ENCODE measurements around the gene SLC25A44. TPM values are rescaled to one million over a fixed set of nuclear protein-coding genes. Genes with fewer than 3 reads are reported as not detected.

Gene SLC25A44
- total and polyA plus RNA-seq, 2 of the 8 experiments (the other 6 are each of a cell fraction or from before 2014, with no cell fraction given) = 23.4 to 32.1 TPM

DNA sequence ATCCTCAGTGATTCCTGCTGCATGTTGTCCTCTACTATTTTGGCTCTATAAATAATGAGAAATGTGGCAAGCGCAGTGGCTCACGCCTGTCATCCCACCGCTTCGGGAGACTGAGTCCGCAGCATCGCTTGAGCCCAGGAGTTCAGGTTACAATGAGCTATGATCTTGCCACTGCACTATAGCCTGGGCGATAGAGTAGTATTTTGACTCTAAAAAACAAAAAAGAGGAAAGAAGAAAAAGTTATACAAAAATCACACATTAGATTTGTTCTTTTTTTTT lies 756 bp upstream of the SLC25A44 start:
- Histone ChIP-seq H4K91ac (replicated peaks; ENCODE audit: insufficient read length, low read length) (peak overlapping the region; percentile 75), H3K23ac (ENCODE audit: insufficient read length) (no peak overlapping the region), H2BK5ac (ENCODE audit: low read depth, low read length) (peak overlapping the region; percentile 90), H2BK20ac (ENCODE audit: low read length) (no peak overlapping the region), H3K14ac (ENCODE audit: insufficient read length) (no peak overlapping the region), H3K9me3 (ENCODE audit: insufficient read depth in 2 of 2, low read depth in 1 of 2, low read length in 1 of 2) (peaks cover 8 to 11% of the 10 kb centered on the region in 2 experiments), H2BK120ac (replicated peaks; ENCODE audit: low read depth, low read length) (peak overlapping the region; percentile 96), H3K56ac (replicated peaks; ENCODE audit: insufficient read length, low read depth, low read length) (no peak overlapping the region), H3K4me2 (ENCODE audit: insufficient read depth in 1 of 2, low read depth in 2 of 2, low read length in 2 of 2) (peak overlapping the region; percentile 55 to 77), H3K23me2 (ENCODE audit: low read depth, low read length) (peaks cover 6% of the 10 kb centered on the region; the same call in 1 of the 2 replicates), H2AFZ (ENCODE audit: low read length) (no peak overlapping the region), H4K20me1 (replicated peaks in 1 of 2; ENCODE audit: control insufficient read depth in 1 of 2, insufficient read depth in 2 of 2, low read length in 2 of 2) (peaks cover 0 to 7% of the 10 kb centered on the region in 2 experiments), H2AK5ac (ENCODE audit: low read depth, low read length) (peak overlapping the region; percentile 11; the same call in 1 of the 2 replicates), H3K36me3 (ENCODE audit: control insufficient read depth in 2 of 4, insufficient read depth in 4 of 4, low read length in 3 of 4) (peaks cover 0 to 8% (median 4%) of the 10 kb centered on the region in 4 experiments; a peak in 4 of 8 replicates), H3K4ac (replicated peaks; ENCODE audit: insufficient read length, low read depth, low read length) (peak overlapping the region; percentile 36), H4K8ac (ENCODE audit: extremely low read depth, insufficient read depth, low read length) (no peak overlapping the region), H3K4me1 (replicated peaks in 1 of 4; ENCODE audit: control insufficient read depth in 3 of 4, insufficient read depth in 4 of 4, low read length in 3 of 4) (peaks cover 2 to 16% (median 4%) of the 10 kb centered on the region in 4 experiments; a peak in 5 of 7 replicates), H3K18ac (ENCODE audit: extremely low read depth, low read length) (no peak overlapping the region), H4K5ac (ENCODE audit: insufficient read length, low read depth, low read length) (peak overlapping the region; percentile 81), H2BK15ac (ENCODE audit: low read length) (no peak overlapping the region), H3K9ac (replicated peaks in 1 of 4; ENCODE audit: extremely low read depth in 1 of 4, low read depth in 3 of 4, low read length in 3 of 4) (0 out of 7 replicates have a peak overlapping the region, but pooled peaks of 1 of the 4 experiments have one; percentile 0), H3K79me2 (ENCODE audit: control insufficient read depth in 1 of 2, insufficient read depth in 2 of 2, low read length in 2 of 2) (peaks cover 16 to 37% of the 10 kb centered on the region in 2 experiments), H3K27ac (ENCODE audit: low read depth, low read length) (peak overlapping the region; percentile 73; the same call in 1 of the 2 replicates), H3K79me1 (ENCODE audit: low read depth, low read length) (peaks cover 17% of the 10 kb centered on the region), H3K27me3 (replicated peaks in 1 of 4; ENCODE audit: control insufficient read depth in 3 of 4, extremely low read depth in 1 of 4, insufficient read depth in 3 of 4, low read length in 3 of 4) (no peaks in the 10 kb centered on the region), H2BK12ac (ENCODE audit: low read depth, low read length) (no peak overlapping the region; the same call in 1 of the 2 replicates), H3K4me3 (ENCODE audit: extremely low read depth in 1 of 4, insufficient read depth in 2 of 4, low read depth in 3 of 4, low read length in 4 of 4) (peak overlapping the region in 2 of 4 experiments; percentile 17 to 96; a peak in 4 of 8 replicates)
- WGBS, 2 experiments (ENCODE audit: extremely low coverage in 1 of 2, insufficient coverage in 1 of 2, insufficient read length in 1 of 2, insufficient replicate concordance in 2 of 2, low coverage in 1 of 2, low lambda C conversion rate in 2 of 2, missing lambda C conversion rate in 1 of 2) = 83% methylated on average over 7 of the region's 7 CpGs; no CpG with 5 or more reads in 1 of the 2 experiments
- no peak for FAIRE-seq
- DNase-seq (ENCODE audit: low read depth in 1 of 2, low spot score in 2 of 2) = no peak
- CTCF ChIA-PET (ENCODE audit: partially characterized antibody) = interaction anchor here (1.1 to 5.1 kb wide), 8 partner anchors 18 to 96 kb away, joined by 3 to 27 read pairs (median 7); partner anchors contain the start of gene PMF1
- POLR2A ChIA-PET (ENCODE audit: partially characterized antibody) = interaction anchor here (0.8 to 4.1 kb wide), 16 partner anchors 9 to 249 kb away, joined by 3 to 27 read pairs (median 4); partner anchors contain the start of gene PMF1
- TF ChIP-seq ZNF274 (IDR thresholded peaks at IDR 0.05; ENCODE audit: borderline replicate concordance, extremely low read depth, low read length) = no peak
- TF ChIP-seq JUND (IDR thresholded peaks at IDR 0.05; ENCODE audit: low read length) = no peak
- TF ChIP-seq CEBPB (IDR thresholded peaks at IDR 0.05; ENCODE audit: low read depth, low read length) = no peak
- no peak for TF ChIP-seq SP4 (IDR thresholded peaks at IDR 0.05; ENCODE audit: low read length)
- TF ChIP-seq, protein P1, sequence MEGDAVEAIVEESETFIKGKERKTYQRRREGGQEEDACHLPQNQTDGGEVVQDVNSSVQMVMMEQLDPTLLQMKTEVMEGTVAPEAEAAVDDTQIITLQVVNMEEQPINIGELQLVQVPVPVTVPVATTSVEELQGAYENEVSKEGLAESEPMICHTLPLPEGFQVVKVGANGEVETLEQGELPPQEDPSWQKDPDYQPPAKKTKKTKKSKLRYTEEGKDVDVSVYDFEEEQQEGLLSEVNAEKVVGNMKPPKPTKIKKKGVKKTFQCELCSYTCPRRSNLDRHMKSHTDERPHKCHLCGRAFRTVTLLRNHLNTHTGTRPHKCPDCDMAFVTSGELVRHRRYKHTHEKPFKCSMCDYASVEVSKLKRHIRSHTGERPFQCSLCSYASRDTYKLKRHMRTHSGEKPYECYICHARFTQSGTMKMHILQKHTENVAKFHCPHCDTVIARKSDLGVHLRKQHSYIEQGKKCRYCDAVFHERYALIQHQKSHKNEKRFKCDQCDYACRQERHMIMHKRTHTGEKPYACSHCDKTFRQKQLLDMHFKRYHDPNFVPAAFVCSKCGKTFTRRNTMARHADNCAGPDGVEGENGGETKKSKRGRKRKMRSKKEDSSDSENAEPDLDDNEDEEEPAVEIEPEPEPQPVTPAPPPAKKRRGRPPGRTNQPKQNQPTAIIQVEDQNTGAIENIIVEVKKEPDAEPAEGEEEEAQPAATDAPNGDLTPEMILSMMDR (IDR thresholded peaks at IDR 0.05; ENCODE audit: control extremely low read depth in 1 of 3, insufficient read depth in 1 of 3, low read depth in 1 of 3, low read length in 3 of 3) = no peak
- TF ChIP-seq SP2 (IDR thresholded peaks at IDR 0.05; ENCODE audit: low read length) = no peak
- no peak for TF ChIP-seq GTF2F1 (IDR thresholded peaks at IDR 0.05; ENCODE audit: borderline replicate concordance, low read depth, low read length)
- TF ChIP-seq PHF8 (conservative IDR thresholded peaks at IDR 0.05; ENCODE audit: low read depth, low read length) = no peak
- TF ChIP-seq, protein P2, sequence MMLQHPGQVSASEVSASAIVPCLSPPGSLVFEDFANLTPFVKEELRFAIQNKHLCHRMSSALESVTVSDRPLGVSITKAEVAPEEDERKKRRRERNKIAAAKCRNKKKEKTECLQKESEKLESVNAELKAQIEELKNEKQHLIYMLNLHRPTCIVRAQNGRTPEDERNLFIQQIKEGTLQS (IDR thresholded peaks at IDR 0.05; ENCODE audit: insufficient read depth, low read depth, low read length) = no peak
- no peak for TF ChIP-seq SIX5 (IDR thresholded peaks at IDR 0.05; ENCODE audit: low read depth, low read length)
- no peak for TF ChIP-seq KDM1A (IDR thresholded peaks at IDR 0.05; ENCODE audit: borderline replicate concordance, low read length)
